ENCODE data around the gene WAC. TPM values are rescaled to one million over a fixed set of nuclear protein-coding genes. Genes with fewer than 3 reads are reported as not detected.
"Not testable (repeated sequence)": the region's sequence is repeated elsewhere in the genome, so short reads cannot be mapped to it uniquely, and the experiment has no call there.

WAC gene
- total RNA-seq, 2 donors from 2014 or later = 78.3 to 135 TPM

DNA sequence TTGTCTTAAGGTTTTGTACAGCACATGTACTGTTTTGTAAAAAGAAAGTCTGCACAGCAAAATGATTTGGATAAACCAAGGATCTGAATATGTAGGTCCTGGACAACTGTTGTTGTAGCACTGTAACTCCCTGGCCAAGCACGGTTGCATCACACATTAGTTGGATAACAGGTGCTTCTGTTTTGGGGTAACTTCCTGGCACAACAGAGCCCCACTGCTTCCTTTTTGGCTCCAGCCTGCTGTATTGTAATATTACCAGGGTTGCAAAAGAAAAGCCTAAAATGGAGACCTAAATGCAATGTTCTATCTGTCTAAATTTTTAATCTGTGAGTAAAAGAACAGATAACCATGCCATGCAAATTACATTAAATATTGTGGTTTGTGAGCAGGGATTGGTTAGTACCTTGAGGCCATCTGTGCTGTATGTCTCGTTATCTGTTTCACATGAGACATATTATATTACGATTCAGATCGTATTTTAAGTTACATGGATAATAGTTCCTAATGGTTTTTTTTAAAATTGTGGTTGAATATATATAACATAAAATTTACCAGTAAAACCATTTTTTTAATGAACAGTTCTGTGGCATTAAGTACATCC is 27.5 kb upstream of the WAC start:
- Histone ChIP-seq H3K9me3 (no peaks in the 10 kb centered on the region), H3K4me3 (no peak overlapping the region), H3K27me3 (no peaks in the 10 kb centered on the region), H3K4me1 (no peaks in the 10 kb centered on the region), H3K36me3 (no peaks in the 10 kb centered on the region), H3K27ac (no peak overlapping the region), H3K9ac (ENCODE audit: low read depth in 2 of 2, low read length in 2 of 2) (no peak overlapping the region)
- TF ChIP-seq, protein P1, sequence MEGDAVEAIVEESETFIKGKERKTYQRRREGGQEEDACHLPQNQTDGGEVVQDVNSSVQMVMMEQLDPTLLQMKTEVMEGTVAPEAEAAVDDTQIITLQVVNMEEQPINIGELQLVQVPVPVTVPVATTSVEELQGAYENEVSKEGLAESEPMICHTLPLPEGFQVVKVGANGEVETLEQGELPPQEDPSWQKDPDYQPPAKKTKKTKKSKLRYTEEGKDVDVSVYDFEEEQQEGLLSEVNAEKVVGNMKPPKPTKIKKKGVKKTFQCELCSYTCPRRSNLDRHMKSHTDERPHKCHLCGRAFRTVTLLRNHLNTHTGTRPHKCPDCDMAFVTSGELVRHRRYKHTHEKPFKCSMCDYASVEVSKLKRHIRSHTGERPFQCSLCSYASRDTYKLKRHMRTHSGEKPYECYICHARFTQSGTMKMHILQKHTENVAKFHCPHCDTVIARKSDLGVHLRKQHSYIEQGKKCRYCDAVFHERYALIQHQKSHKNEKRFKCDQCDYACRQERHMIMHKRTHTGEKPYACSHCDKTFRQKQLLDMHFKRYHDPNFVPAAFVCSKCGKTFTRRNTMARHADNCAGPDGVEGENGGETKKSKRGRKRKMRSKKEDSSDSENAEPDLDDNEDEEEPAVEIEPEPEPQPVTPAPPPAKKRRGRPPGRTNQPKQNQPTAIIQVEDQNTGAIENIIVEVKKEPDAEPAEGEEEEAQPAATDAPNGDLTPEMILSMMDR (IDR thresholded peaks at IDR 0.05) = no peak
- intact Hi-C loops (cut with DNase I) = no loop called here
- no peak for DNase-seq

DNA sequence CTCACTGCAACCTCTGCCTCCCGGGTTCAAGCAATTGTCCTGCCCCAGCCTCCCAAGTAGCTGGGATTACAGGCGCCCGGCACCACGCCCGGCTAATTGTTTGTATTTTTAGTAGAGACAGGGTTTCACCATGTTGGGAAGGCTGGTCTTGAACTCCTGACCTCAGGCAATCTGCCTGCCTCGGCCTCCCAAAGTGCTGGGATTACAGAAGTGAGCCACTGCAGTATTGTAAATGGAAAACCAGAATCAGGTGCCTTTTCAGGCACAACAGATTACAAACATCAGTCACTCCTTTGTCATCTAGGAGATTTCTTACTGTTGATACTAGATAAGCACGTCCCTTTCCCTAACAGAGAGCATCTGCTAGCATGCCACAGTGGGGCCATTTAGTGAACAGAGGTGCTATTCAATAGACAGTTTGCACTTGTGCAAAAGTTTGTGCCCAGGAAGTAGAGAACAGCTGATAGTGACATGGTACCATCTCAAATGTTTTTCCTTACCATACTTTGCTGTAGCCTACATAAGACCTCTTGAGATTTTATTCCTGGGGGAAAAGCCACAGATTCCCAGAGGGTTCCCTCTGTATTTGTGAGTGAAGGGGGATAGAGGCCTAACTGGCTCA is 24.5 kb upstream of the WAC start:
- TF ChIP-seq, protein P1 (IDR thresholded peaks at IDR 0.05) = no peak
- Histone ChIP-seq H3K27me3 (no peaks in the 10 kb centered on the region), H3K9me3 (no peaks in the 10 kb centered on the region), H3K4me1 (no peaks in the 10 kb centered on the region), H3K4me3 (no peak overlapping the region), H3K9ac (ENCODE audit: low read depth in 2 of 2, low read length in 2 of 2) (no peak overlapping the region), H3K27ac (no peak overlapping the region), H3K36me3 (no peaks in the 10 kb centered on the region)
- DNase-seq = peak; percentile 36
- intact Hi-C loops (cut with DNase I) = no loop called here

DNA sequence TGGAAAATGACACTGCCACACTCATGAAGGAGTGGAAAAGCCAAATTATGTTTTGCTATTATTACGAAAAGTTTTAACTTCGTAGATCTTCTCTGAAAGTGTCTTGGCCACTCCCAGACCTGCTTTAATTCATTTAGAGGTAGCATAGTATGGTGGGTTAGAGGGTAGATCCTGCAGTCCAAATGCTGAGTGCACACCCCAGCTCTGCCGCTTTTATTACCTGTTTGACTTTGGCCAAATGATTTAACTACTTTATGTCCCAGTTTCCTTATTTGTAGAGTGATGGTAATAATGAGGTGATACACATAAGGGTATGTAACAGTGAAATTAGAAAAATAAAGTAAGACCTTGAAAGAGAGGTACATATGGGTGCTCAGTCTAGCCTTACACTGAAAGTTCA is 23.6 kb upstream of the WAC start:
- intact Hi-C loops (cut with DNase I) = no loop called here
- H3K36me3 ChIP-seq = no peaks in the 10 kb centered on the region
- TF ChIP-seq, protein P1 (IDR thresholded peaks at IDR 0.05) = no peak

DNA sequence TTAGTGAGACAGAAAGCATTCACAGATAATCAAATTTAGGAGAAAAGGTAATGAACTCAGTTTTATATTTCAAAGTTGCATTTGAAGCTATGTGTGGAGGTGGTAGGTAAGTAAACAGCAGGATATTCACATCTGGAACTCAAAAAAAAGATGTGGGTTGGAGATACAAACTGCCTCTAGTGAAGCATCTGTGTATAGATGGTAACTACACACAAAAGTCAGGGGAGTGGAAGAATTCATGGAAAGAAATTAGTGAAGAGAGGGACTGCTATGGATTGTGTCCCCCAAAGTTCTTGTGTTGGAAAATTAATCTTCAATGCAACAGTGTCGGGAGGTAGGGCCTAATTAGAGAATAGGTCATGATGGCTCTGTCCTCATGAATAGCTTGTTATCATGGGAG is 18.3 kb upstream of the WAC start:
- intact Hi-C loops (cut with DNase I) = no loop called here
- no peaks in the 10 kb centered on the region for H3K36me3 ChIP-seq

More for the DNA sequence above, 23.6 kb upstream of the WAC start:
- Histone ChIP-seq H3K27me3 (no peaks in the 10 kb centered on the region), H3K4me3 (no peak overlapping the region), H3K9ac (ENCODE audit: low read depth in 2 of 2, low read length in 2 of 2) (no peak overlapping the region), H3K9me3 (no peaks in the 10 kb centered on the region), H3K4me1 (no peaks in the 10 kb centered on the region), H3K27ac (no peak overlapping the region)
- no peak for DNase-seq

DNA sequence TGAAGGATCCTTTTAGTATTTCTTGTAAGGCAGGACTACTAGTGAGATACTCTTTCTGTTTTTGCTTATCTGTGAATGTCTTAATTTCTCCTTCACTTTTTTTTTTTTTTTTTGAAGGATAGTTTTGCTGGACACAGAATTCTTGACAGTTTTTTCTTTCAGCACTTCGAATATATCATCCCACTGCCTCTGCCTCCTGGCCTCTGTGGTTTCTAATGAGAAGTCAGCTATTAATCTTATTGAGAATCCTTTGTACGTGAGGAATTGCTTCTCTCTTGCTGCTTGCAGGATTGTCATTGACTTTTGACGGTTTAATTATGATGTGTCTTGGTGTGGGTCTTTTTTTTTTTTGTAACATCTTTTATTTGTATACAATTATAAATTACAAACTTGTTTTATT is 12.6 kb upstream of the WAC start:
- no peaks in the 10 kb centered on the region for H3K27me3 ChIP-seq
- no peak for DNase-seq
- no peak overlapping the region for H3K9ac ChIP-seq (ENCODE audit: low read depth in 2 of 2, low read length in 2 of 2)
- H3K36me3 ChIP-seq = no peaks in the 10 kb centered on the region
- no peak overlapping the region for H3K27ac ChIP-seq
- H3K4me3 ChIP-seq = no peak overlapping the region
- H3K9me3 ChIP-seq = no peaks in the 10 kb centered on the region
- intact Hi-C loops (cut with DNase I) = no loop called here
- TF ChIP-seq, protein P1 (IDR thresholded peaks at IDR 0.05) = no peak
- H3K4me1 ChIP-seq = no peaks in the 10 kb centered on the region

More for the DNA sequence above, 18.3 kb upstream of the WAC start:
- no peaks in the 10 kb centered on the region for H3K9me3 ChIP-seq
- H3K4me1 ChIP-seq = no peaks in the 10 kb centered on the region
- no peak overlapping the region for H3K4me3 ChIP-seq
- H3K27me3 ChIP-seq = no peaks in the 10 kb centered on the region
- no peak overlapping the region for H3K9ac ChIP-seq (ENCODE audit: low read depth in 2 of 2, low read length in 2 of 2)
- H3K27ac ChIP-seq = no peak overlapping the region
- TF ChIP-seq, protein P1 (IDR thresholded peaks at IDR 0.05) = no peak
- DNase-seq = no peak

DNA sequence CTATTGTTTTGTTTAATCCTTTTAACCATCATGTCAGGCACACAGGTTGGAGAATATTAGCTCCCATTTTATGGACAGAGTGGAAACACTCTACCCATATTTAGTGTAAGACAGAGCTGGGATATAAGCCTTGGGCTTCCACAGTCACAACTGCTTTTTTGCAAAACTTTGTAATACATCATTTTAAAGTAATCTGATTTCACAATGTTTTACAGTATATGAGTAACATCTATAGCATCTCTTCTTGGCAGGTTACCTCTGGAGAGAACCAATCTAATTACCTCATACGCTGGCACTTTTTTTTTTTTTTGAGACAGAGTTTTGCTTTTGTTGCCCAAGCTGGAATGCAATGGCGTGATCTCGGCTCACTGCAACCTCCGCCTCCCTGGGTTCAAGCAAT is 12.1 kb upstream of the WAC start:
- H3K27me3 ChIP-seq; intact Hi-C loops (cut with DNase I); H3K36me3 ChIP-seq; DNase-seq; H3K4me3 ChIP-seq; H3K9ac ChIP-seq (ENCODE audit: low read depth in 2 of 2, low read length in 2 of 2); H3K9me3 ChIP-seq; H3K27ac ChIP-seq; H3K4me1 ChIP-seq: not testable (repeated sequence)

DNA sequence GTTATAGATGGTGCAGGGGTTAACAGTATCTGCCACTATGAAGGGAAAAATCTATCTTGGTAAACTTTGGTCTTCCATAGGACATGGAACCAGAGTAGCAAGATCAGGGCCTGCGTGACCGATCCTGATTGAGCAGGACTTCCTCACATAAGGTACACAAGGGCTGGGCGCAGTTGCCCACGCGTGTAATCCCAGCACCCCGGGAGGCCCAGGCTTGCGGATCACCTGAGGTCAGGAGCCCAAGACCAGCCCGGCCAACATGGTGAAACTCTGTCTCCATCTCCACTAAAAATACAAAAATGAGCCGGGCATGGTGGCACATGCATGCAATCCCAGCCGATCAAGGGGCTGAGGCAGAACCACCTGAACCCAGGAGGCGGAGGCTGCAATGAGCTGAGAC is 11.0 kb upstream of the WAC start:
- H3K4me1 ChIP-seq; H3K9me3 ChIP-seq; H3K4me3 ChIP-seq; DNase-seq; H3K27ac ChIP-seq; H3K36me3 ChIP-seq; H3K9ac ChIP-seq (ENCODE audit: low read depth in 2 of 2, low read length in 2 of 2); intact Hi-C loops (cut with DNase I); H3K27me3 ChIP-seq: not testable (repeated sequence)
